ENCODE results near the gene TMEM184B. TPM values are rescaled to one million over a fixed set of nuclear protein-coding genes. Genes with fewer than 3 reads are reported as not detected.

TMEM184B gene
- total RNA-seq, 1 donor from 2014 or later, result 62.8 TPM

GRCh38 chr22:38211556-38211955 is 61.3 kb downstream of the TMEM184B start:
- no peak overlapping the region for H3K27ac Mint-ChIP-seq
- H3K4me1 Mint-ChIP-seq, result peaks cover 9% of the 10 kb centered on the region
- TF ChIP-seq CTCF (IDR thresholded peaks at IDR 0.05; ENCODE audit: unreplicated experiment), result no peak
- DNase-seq (ENCODE audit: low spot score in 2 of 2, unreplicated experiment in 2 of 2), result no peak
- no peaks in the 10 kb centered on the region for H3K9me3 Mint-ChIP-seq
- peaks cover 13% of the 10 kb centered on the region for H3K27me3 Mint-ChIP-seq (ENCODE audit: low read depth)
- no peak overlapping the region for H3K4me3 Mint-ChIP-seq
- peaks cover 3% of the 10 kb centered on the region for H3K36me3 Mint-ChIP-seq

GRCh38 chr22:38208551-38208968 is 64.2 kb downstream of the TMEM184B start:
- H3K9me3 Mint-ChIP-seq, result no peaks in the 10 kb centered on the region
- no peak overlapping the region for H3K4me3 Mint-ChIP-seq
- no peak overlapping the region for H3K27ac Mint-ChIP-seq
- peaks cover 5% of the 10 kb centered on the region for H3K27me3 Mint-ChIP-seq (ENCODE audit: low read depth)
- TF ChIP-seq CTCF (IDR thresholded peaks at IDR 0.05; ENCODE audit: unreplicated experiment), result no peak
- H3K36me3 Mint-ChIP-seq, result no peaks in the 10 kb centered on the region
- DNase-seq (ENCODE audit: low spot score in 2 of 2, unreplicated experiment in 2 of 2), result no peak
- peaks cover 3% of the 10 kb centered on the region for H3K4me1 Mint-ChIP-seq

GRCh38 chr22:38207898-38208432 is 64.8 kb downstream of the TMEM184B start:
- no peak for TF ChIP-seq CTCF (IDR thresholded peaks at IDR 0.05; ENCODE audit: unreplicated experiment)
- Mint-ChIP-seq H3K36me3 (no peaks in the 10 kb centered on the region), H3K4me1 (peaks cover 1% of the 10 kb centered on the region), H3K27ac (no peak overlapping the region), H3K27me3 (ENCODE audit: low read depth) (no peaks in the 10 kb centered on the region), H3K4me3 (no peak overlapping the region), H3K9me3 (no peaks in the 10 kb centered on the region)
- no peak for DNase-seq (ENCODE audit: low spot score in 2 of 2, unreplicated experiment in 2 of 2)

GRCh38 chr22:38205261-38206128 is 67.3 kb downstream of the TMEM184B start:
- no peak for DNase-seq (ENCODE audit: low spot score in 2 of 2, unreplicated experiment in 2 of 2)
- no peak for TF ChIP-seq CTCF (IDR thresholded peaks at IDR 0.05; ENCODE audit: unreplicated experiment)
- Mint-ChIP-seq H3K4me3 (no peak overlapping the region), H3K36me3 (no peaks in the 10 kb centered on the region), H3K9me3 (no peaks in the 10 kb centered on the region), H3K27me3 (ENCODE audit: low read depth) (no peaks in the 10 kb centered on the region), H3K4me1 (peaks cover 1% of the 10 kb centered on the region), H3K27ac (peak overlapping the region; percentile 34)

- Mint-ChIP-seq H3K27me3 (ENCODE audit: low read depth) (no peaks in the 10 kb centered on the region), H3K9me3 (no peaks in the 10 kb centered on the region), H3K27ac (peak overlapping the region; percentile 47), H3K4me1 (peaks cover 1% of the 10 kb centered on the region), H3K36me3 (no peaks in the 10 kb centered on the region), H3K4me3 (peak overlapping the region; percentile 9)
- TF ChIP-seq CTCF (IDR thresholded peaks at IDR 0.05; ENCODE audit: unreplicated experiment), result no peak
- DNase-seq (ENCODE audit: low spot score in 2 of 2, unreplicated experiment in 2 of 2), result no peak
Measured at GRCh38 chr22:38204784-38205183, 68.0 kb downstream of the TMEM184B start.
